SK-N-SH (cell line): ENCODE measurements around the gene MBNL2.

Experiments used
- EP300 ChIP-seq, 2 experiments: IDR thresholded peaks; 2 replicates each; pipeline versions ENCODE4 v1.4.0 to v1.6.1; 2012; ENCODE audit warnings: borderline replicate concordance in 1 of 2, low read depth in 1 of 2, low read length in 1 of 2
- MXI1 ChIP-seq: IDR thresholded peaks from 2 replicates; pipeline ENCODE4 v1.6.1; 2012; ENCODE audit warnings: mild to moderate bottlenecking, low read depth, low read length, improper control_type of control experiment
- NRF1 ChIP-seq: IDR thresholded peaks from 2 replicates; pipeline ENCODE4 v1.6.1; 2012; ENCODE audit warnings: low read depth, mild to moderate bottlenecking, low read length
- RAD21 ChIP-seq: IDR thresholded peaks from 2 replicates; pipeline ENCODE4 v1.6.1; 2012; ENCODE audit warnings: mild to moderate bottlenecking, low read length
- YY1 ChIP-seq: IDR thresholded peaks from 2 replicates; pipeline ENCODE4 v1.4.0; 2012; ENCODE audit warnings: low read depth, mild to moderate bottlenecking
- TF ChIP-seq, protein P1 (sequence below): fragments of 200-600 bp; sonication (generic); IDR thresholded peaks from 2 replicates; pipeline ENCODE4 v1.6.1; 2017; ENCODE audit warnings: antibody characterized with exemption, mild to moderate bottlenecking, moderate library complexity
- TF ChIP-seq, protein P2 (sequence below): IDR thresholded peaks from 2 replicates; pipeline ENCODE4 v1.4.0; 2012; ENCODE audit warnings: low read depth, borderline replicate concordance

DNA sequence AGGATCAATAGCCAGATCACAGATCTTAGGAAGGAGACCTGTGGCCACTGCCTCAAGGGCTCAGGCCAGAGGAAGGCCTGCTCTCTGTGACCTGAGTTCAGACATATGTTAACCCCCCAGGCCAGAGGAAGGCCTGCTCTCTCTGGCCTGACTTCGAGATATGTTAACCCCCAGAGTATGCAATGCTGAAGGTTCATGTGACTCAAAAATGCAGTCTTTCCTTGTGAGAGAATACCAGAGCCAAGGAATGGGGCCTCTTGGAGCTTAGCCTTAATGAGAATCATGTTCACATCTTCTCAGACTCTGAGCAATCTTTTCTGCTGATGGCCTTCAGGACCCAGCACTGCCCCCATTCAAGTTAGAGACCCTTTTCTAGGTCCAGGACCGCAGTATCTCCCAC lies 36.7 kb downstream of the MBNL2 start:
- TF ChIP-seq EP300 (IDR thresholded peaks at IDR 0.05; ENCODE audit: borderline replicate concordance in 1 of 2, low read depth in 1 of 2, low read length in 1 of 2), result no peak
- TF ChIP-seq RAD21, result no peak
- TF ChIP-seq MXI1, result no peak
- TF ChIP-seq NRF1, result no peak
- TF ChIP-seq YY1, result no peak
- TF ChIP-seq, protein P1, sequence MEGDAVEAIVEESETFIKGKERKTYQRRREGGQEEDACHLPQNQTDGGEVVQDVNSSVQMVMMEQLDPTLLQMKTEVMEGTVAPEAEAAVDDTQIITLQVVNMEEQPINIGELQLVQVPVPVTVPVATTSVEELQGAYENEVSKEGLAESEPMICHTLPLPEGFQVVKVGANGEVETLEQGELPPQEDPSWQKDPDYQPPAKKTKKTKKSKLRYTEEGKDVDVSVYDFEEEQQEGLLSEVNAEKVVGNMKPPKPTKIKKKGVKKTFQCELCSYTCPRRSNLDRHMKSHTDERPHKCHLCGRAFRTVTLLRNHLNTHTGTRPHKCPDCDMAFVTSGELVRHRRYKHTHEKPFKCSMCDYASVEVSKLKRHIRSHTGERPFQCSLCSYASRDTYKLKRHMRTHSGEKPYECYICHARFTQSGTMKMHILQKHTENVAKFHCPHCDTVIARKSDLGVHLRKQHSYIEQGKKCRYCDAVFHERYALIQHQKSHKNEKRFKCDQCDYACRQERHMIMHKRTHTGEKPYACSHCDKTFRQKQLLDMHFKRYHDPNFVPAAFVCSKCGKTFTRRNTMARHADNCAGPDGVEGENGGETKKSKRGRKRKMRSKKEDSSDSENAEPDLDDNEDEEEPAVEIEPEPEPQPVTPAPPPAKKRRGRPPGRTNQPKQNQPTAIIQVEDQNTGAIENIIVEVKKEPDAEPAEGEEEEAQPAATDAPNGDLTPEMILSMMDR, result no peak
- TF ChIP-seq, protein P2, sequence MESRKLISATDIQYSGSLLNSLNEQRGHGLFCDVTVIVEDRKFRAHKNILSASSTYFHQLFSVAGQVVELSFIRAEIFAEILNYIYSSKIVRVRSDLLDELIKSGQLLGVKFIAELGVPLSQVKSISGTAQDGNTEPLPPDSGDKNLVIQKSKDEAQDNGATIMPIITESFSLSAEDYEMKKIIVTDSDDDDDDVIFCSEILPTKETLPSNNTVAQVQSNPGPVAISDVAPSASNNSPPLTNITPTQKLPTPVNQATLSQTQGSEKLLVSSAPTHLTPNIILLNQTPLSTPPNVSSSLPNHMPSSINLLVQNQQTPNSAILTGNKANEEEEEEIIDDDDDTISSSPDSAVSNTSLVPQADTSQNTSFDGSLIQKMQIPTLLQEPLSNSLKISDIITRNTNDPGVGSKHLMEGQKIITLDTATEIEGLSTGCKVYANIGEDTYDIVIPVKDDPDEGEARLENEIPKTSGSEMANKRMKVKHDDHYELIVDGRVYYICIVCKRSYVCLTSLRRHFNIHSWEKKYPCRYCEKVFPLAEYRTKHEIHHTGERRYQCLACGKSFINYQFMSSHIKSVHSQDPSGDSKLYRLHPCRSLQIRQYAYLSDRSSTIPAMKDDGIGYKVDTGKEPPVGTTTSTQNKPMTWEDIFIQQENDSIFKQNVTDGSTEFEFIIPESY, result no peak
